OCI-LY3 (cell line): ENCODE results near the gene SECTM1.

Experiments
- EZH2phosphoT487 ChIP-seq: fragments of 200-600 bp; shearing (Covaris generic); IDR thresholded peaks from 2 replicates; pipeline ENCODE4 v1.6.1; 2018; ENCODE audit warnings: antibody characterized with exemption, mixed run types, low read depth
- TF ChIP-seq, protein P1 (sequence below): fragments of 200-600, 300-600 bp; sonication (generic); IDR thresholded peaks from 2 replicates; pipeline ENCODE4 v1.5.1; 2014; ENCODE audit warnings: antibody characterized with exemption, low read length, low read depth

DNA sequence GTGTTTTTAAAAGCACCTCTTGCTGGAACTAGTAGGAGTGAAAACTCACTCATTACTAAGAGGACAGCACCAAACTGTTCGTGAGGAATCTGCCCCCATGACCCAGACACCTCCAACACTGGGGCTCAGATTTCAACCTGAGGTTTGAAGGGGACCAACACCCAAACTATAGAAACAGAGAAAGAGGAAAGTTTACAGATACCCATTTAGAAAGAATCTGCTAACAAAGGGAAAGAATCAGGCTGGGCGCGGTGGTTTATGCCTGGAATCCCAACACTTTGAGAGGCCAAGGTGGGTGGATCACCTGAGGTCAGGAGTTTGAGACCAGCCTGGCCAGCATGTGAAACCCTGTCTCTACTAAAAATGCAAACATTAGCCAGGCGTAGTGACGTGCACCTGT is 56.6 kb downstream of the SECTM1 start:
- TF ChIP-seq, protein P1, sequence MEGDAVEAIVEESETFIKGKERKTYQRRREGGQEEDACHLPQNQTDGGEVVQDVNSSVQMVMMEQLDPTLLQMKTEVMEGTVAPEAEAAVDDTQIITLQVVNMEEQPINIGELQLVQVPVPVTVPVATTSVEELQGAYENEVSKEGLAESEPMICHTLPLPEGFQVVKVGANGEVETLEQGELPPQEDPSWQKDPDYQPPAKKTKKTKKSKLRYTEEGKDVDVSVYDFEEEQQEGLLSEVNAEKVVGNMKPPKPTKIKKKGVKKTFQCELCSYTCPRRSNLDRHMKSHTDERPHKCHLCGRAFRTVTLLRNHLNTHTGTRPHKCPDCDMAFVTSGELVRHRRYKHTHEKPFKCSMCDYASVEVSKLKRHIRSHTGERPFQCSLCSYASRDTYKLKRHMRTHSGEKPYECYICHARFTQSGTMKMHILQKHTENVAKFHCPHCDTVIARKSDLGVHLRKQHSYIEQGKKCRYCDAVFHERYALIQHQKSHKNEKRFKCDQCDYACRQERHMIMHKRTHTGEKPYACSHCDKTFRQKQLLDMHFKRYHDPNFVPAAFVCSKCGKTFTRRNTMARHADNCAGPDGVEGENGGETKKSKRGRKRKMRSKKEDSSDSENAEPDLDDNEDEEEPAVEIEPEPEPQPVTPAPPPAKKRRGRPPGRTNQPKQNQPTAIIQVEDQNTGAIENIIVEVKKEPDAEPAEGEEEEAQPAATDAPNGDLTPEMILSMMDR: no peak
- no peak for TF ChIP-seq EZH2phosphoT487
